B cell (primary cell): ENCODE measurements around the gene PPL. TPM values are rescaled to one million over a fixed set of nuclear protein-coding genes. Genes with fewer than 3 reads are reported as not detected.

ENCODE experiments used
- ATAC-seq: fragments of 200-7000 bp; cut with Tn5 transposase; one replicate; pipeline ENCODE4 v1.10.0; 2021; ENCODE audit warnings: low read depth, mild to moderate bottlenecking, moderate number of reproducible peaks, moderate library complexity
- CTCF ChIA-PET: fragments of 350-600 bp; sonication (Branson Sonifier 250); formaldehyde crosslinking; loops from one replicate; lab custom pipeline; 2021; ENCODE audit warnings: antibody characterized with exemption, inconsistent platforms; lab: Charles Lee
- POLR2A ChIA-PET: fragments of 350-600 bp; sonication (Branson Sonifier 250); formaldehyde crosslinking; loops from one replicate; lab custom pipeline; 2021; ENCODE audit warnings: antibody characterized with exemption; lab: Charles Lee
- DNase-seq: peaks from one replicate; pipeline ENCODE4 v3.0.0; 2013
- H2AFZ ChIP-seq: 2 replicates; pipeline ENCODE4 v1.6.1; 2012; ENCODE audit warnings: mild to moderate bottlenecking, low read depth, low read length; ENCODE audit not compliant: insufficient read depth, poor library complexity, severe bottlenecking
- H3K27ac ChIP-seq, 2 donors: 1 replicate in 1 of 2; 2 replicates in 1 of 2; pipeline ENCODE4 v1.5.1; 2012 to 2013; ENCODE audit warnings: low read length in 2 of 2, mild to moderate bottlenecking in 2 of 2, moderate library complexity in 1 of 2
- H3K27me3 ChIP-seq, 4 experiments: fragments of 200-600 bp in 1 of 4; sonication (generic) in 1 of 4; replicated peaks in 1 of 4; 1 replicate in 2 of 4; 2 replicates in 2 of 4; pipeline versions ENCODE4 v1.6.1 to v1.7.0; 2013 to 2016; ENCODE audit warnings: low read length in 3 of 4, mild to moderate bottlenecking in 2 of 4, mixed read lengths in 1 of 4, moderate library complexity in 1 of 4; ENCODE audit not compliant: insufficient read depth in 4 of 4, control insufficient read depth in 3 of 4; ENCODE audit errors: control extremely low read depth in 1 of 4
- H3K36me3 ChIP-seq, 2 experiments: replicated peaks in 1 of 2; 1 replicate in 1 of 2; 2 replicates in 1 of 2; pipeline versions ENCODE4 v1.6.1 to v1.7.1; 2013; ENCODE audit warnings: low read length in 1 of 2; ENCODE audit not compliant: insufficient read depth in 2 of 2, control insufficient read depth in 1 of 2; ENCODE audit errors: control extremely low read depth in 1 of 2, extremely low read depth in 1 of 2
- H3K4me1 ChIP-seq, 2 donors: fragments of 200-600 bp in 1 of 2; sonication (generic) in 1 of 2; 1 replicate in 1 of 2; 2 replicates in 1 of 2; pipeline versions ENCODE4 v1.5.1 to v1.6.1; 2013 to 2017; ENCODE audit warnings: low read length in 2 of 2; ENCODE audit not compliant: control insufficient read depth in 2 of 2, insufficient read depth in 2 of 2
- H3K4me2 ChIP-seq: replicated peaks from 2 replicates; pipeline ENCODE3; 2012; ENCODE audit warnings: mild to moderate bottlenecking, low read depth, low read length; ENCODE audit not compliant: poor library complexity, severe bottlenecking
- H3K4me3 ChIP-seq, 5 experiments: fragments of 200-600 bp in 1 of 5; sonication (generic) in 1 of 5; 1 replicate in 3 of 5; 2 replicates in 2 of 5; pipeline versions ENCODE4 v1.5.1 to v1.7.0; 2011 to 2016; ENCODE audit warnings: low read length in 4 of 5, mild to moderate bottlenecking in 4 of 5, low read depth in 2 of 5, control low read depth in 1 of 5, moderate library complexity in 1 of 5; ENCODE audit not compliant: insufficient read depth in 1 of 5; ENCODE audit errors: control extremely low read depth in 1 of 5, extremely low read depth in 1 of 5
- H3K79me2 ChIP-seq: fragments of 200-600 bp; sonication (generic); one replicate; pipeline ENCODE4 v1.6.0; 2016; ENCODE audit warnings: low read length; ENCODE audit not compliant: control insufficient read depth, insufficient read depth
- H3K9ac ChIP-seq: fragments of 200-600 bp; sonication (generic); 2 replicates; pipeline ENCODE4 v1.6.1; 2017; ENCODE audit warnings: mild to moderate bottlenecking, low read length, moderate library complexity
- H3K9me3 ChIP-seq, 3 donors: one replicate each; pipeline versions ENCODE4 v1.6.1 to v1.7.1; 2013; ENCODE audit warnings: low read length in 2 of 3; ENCODE audit not compliant: control insufficient read depth in 2 of 3, insufficient read depth in 1 of 3; ENCODE audit errors: control extremely low read depth in 1 of 3
- H4K20me1 ChIP-seq: 2 replicates; pipeline ENCODE4 v1.6.0; 2012; ENCODE audit warnings: mild to moderate bottlenecking, low read length; ENCODE audit not compliant: insufficient read depth, control insufficient read depth, poor library complexity, severe bottlenecking
- H3K27ac Mint-ChIP-seq: one replicate; pipeline ENCODE4 v1.8.0; 2021; ENCODE audit warnings: mixed read lengths
- H3K27me3 Mint-ChIP-seq: one replicate; pipeline ENCODE4 v1.8.0; 2021; ENCODE audit warnings: mixed read lengths
- H3K4me1 Mint-ChIP-seq: one replicate; pipeline ENCODE4 v1.8.0; 2021; ENCODE audit warnings: mixed read lengths
- H3K4me3 Mint-ChIP-seq: one replicate; pipeline ENCODE4 v1.8.0; 2021; ENCODE audit warnings: mixed read lengths
- H3K9me3 Mint-ChIP-seq: one replicate; pipeline ENCODE4 v1.8.0; 2022; ENCODE audit warnings: mixed read lengths; ENCODE audit not compliant: insufficient read depth
- CTCF ChIP-seq: fragments of 200-600 bp; IDR thresholded peaks from one replicate; pipeline ENCODE4 v1.8.0; 2022; ENCODE audit warnings: antibody characterized with exemption, mild to moderate bottlenecking
- EZH2 ChIP-seq: IDR thresholded peaks from 2 replicates; pipeline ENCODE4 v1.6.1; 2012; ENCODE audit warnings: borderline replicate concordance, low read depth, mild to moderate bottlenecking, moderate library complexity, low read length; ENCODE audit not compliant: insufficient read depth, poor library complexity, severe bottlenecking
- WGBS: methylation state at CpG from one replicate; pipeline ENCODE4 v1.1.5; 2013; ENCODE audit warnings: missing lambda C conversion rate; ENCODE audit not compliant: insufficient coverage; 5-methylcytosine and 5-hydroxymethylcytosine counted together
- intact Hi-C: fragments of 100-400 bp; cut with micrococcal nuclease; formaldehyde crosslinking; loops from one replicate; pipeline ENCODE4 v1.10.0; 2022
- polyA plus RNA-seq: library from polyadenylated mRNA; depleted of rRNA; stranded (reverse); fragments of >200 nt; gene quantifications from 2 replicates; pipeline ENCODE4 v1.2.3, GENCODE V29; 2012
- total RNA-seq, 2 donors: library from RNA; stranded (reverse); fragments of 120-200 nt in 1 of 2; gene quantifications; 1 replicate in 1 of 2; 2 replicates in 1 of 2; pipeline versions ENCODE4 v1.2.3 to v1.2.4, GENCODE V29; 2013 to 2022

The PPL gene
- total and polyA plus RNA-seq, 2 donors (not counting 1 experiment from before 2014, with no cell fraction given), result not detected

GRCh38 chr16:4936181-4936990 is 562 bp downstream of the PPL start:
- Histone ChIP-seq H3K27me3 (peaks cover 0 to 43% (median 10%) of the 10 kb centered on the region in 4 experiments), H2AFZ (peak overlapping the region; percentile 5), H4K20me1 (no peaks in the 10 kb centered on the region), H3K79me2 (no peaks in the 10 kb centered on the region), H3K4me2 (peak overlapping the region; percentile 79), H3K4me1 (peaks cover 12 to 15% of the 10 kb centered on the region in 2 donors), H3K36me3 (no peaks in the 10 kb centered on the region), H3K27ac (no peak overlapping the region), H3K4me3 (peak overlapping the region in 3 of 5 experiments; percentile 9 to 57 (median 34)), H3K9me3 (no peaks in the 10 kb centered on the region), H3K9ac (peak overlapping the region; percentile 49)
- peaks cover 11% of the 10 kb centered on the region for H3K4me1 Mint-ChIP-seq
- intact Hi-C loops, result no loop called here
- H3K27me3 Mint-ChIP-seq, result peaks cover 39% of the 10 kb centered on the region
- DNase-seq, result no peak
- TF ChIP-seq EZH2, result no peak
- TF ChIP-seq CTCF, result no peak
- ATAC-seq, result no peak
- 3% methylated on average over 56 of the region's 64 CpGs for WGBS
- H3K4me3 Mint-ChIP-seq, result peak overlapping the region; percentile 76
- no peak overlapping the region for H3K27ac Mint-ChIP-seq
- ChIA-PET CTCF (no interaction called here), POLR2A (interaction anchor here (0.6 kb wide), 1 partner anchor 651 kb away, joined by 3 read pairs; no protein-coding TSS in a partner anchor)
- H3K9me3 Mint-ChIP-seq, result no peaks in the 10 kb centered on the region

- H3K4me1 Mint-ChIP-seq, result peaks cover 11% of the 10 kb centered on the region
- H3K27ac Mint-ChIP-seq, result no peak overlapping the region
- peaks cover 0 to 45% (median 10%) of the 10 kb centered on the region in 4 experiments for H3K27me3 ChIP-seq
- 93% methylated on average over 18 of the region's 19 CpGs for WGBS
- ChIA-PET POLR2A (interaction anchor here (0.6 kb wide), 1 partner anchor 650 kb away, joined by 3 read pairs; no protein-coding TSS in a partner anchor), CTCF (no interaction called here)
- H3K79me2 ChIP-seq, result no peaks in the 10 kb centered on the region
- no peak overlapping the region for H2AFZ ChIP-seq
- no peak overlapping the region for H3K4me3 ChIP-seq
- H3K36me3 ChIP-seq, result no peaks in the 10 kb centered on the region
- peaks cover 12 to 15% of the 10 kb centered on the region in 2 donors for H3K4me1 ChIP-seq
- ATAC-seq (no peak), DNase-seq (no peak)
- peak overlapping the region; percentile 50 for H3K4me3 Mint-ChIP-seq
- TF ChIP-seq EZH2 (no peak), CTCF (no peak)
- H3K9me3 Mint-ChIP-seq, result no peaks in the 10 kb centered on the region
- no peaks in the 10 kb centered on the region for H4K20me1 ChIP-seq
- H3K9me3 ChIP-seq, result no peaks in the 10 kb centered on the region
- no peak overlapping the region for H3K4me2 ChIP-seq
- no peak overlapping the region for H3K27ac ChIP-seq
- intact Hi-C loops, result no loop called here
- no peak overlapping the region for H3K9ac ChIP-seq
- peaks cover 40% of the 10 kb centered on the region for H3K27me3 Mint-ChIP-seq
Measured at GRCh38 chr16:4935241-4935855, 1.6 kb downstream of the PPL start.
